Measurements from ENCODE around the gene ZNF385B. TPM values are rescaled to one million over a fixed set of nuclear protein-coding genes. Genes with fewer than 3 reads are reported as not detected.

ZNF385B gene
- total and polyA plus RNA-seq, 5 donors = 32.6 to 95.9 (median 65.6) TPM

DNA sequence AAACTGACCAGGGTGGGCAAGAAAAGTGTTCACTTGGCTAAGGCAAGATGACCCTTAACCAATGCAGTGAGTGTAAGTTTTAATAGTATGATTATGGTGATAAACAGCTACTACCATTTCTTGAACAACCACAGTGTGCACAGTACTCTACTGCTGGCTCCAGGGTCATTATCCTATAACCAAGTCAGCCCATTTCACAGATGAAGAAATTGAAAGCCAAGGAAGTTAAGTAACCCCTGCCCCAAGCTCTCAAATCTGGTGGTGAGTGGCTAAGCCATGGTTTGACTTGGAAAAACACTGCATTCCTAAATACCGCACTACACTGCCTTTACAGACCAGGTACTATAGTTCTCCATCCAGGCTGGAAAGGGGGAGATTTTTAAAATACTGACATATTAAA is 5.7 kb downstream of the ZNF385B start:
- H3K4me3 ChIP-seq (ENCODE audit: low read length) = no peak overlapping the region
- DNase-seq (no peak), ATAC-seq (no peak)
- H3K4me1 ChIP-seq (ENCODE audit: control insufficient read depth, insufficient read depth, low read length) = peaks cover 2% of the 10 kb centered on the region
- H3K9me3 ChIP-seq (ENCODE audit: control insufficient read depth, low read length) = no peaks in the 10 kb centered on the region
- intact Hi-C loops (cut with DNase I) = no loop called here
- 88% methylated on average over 1 of the region's 1 CpG for WGBS
- no peaks in the 10 kb centered on the region for H3K27me3 ChIP-seq (ENCODE audit: control insufficient read depth, insufficient read depth)
- no peak overlapping the region for H3K27ac ChIP-seq (ENCODE audit: low read length)

DNA sequence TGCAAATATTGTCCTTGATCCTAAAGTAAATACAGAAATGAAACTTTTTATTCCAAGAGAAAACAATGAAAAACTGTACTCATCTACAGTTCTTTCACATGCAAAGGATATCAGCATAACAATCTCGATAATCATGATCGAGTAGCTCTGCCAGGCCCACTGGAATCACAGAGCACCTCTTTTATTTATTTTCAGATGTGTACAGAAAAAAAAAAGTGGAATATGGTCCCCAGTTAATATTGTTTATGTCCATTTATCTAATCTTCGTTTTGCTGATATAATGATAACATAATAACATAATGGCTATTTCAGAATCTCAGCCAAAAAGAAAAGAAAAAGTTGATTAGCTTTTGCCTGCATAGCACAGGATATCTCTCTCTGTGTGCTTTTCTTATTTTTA is 6.5 kb downstream of the ZNF385B start:
- no peaks in the 10 kb centered on the region for H3K9me3 ChIP-seq (ENCODE audit: control insufficient read depth, low read length)
- peaks cover 2% of the 10 kb centered on the region for H3K4me1 ChIP-seq (ENCODE audit: control insufficient read depth, insufficient read depth, low read length)
- 62% methylated on average over 3 of the region's 3 CpGs for WGBS
- ATAC-seq (no peak), DNase-seq (no peak)
- intact Hi-C loops (cut with DNase I) = no loop called here
- no peak overlapping the region for H3K4me3 ChIP-seq (ENCODE audit: low read length)
- H3K27ac ChIP-seq (ENCODE audit: low read length) = no peak overlapping the region
- H3K27me3 ChIP-seq (ENCODE audit: control insufficient read depth, insufficient read depth) = no peaks in the 10 kb centered on the region

DNA sequence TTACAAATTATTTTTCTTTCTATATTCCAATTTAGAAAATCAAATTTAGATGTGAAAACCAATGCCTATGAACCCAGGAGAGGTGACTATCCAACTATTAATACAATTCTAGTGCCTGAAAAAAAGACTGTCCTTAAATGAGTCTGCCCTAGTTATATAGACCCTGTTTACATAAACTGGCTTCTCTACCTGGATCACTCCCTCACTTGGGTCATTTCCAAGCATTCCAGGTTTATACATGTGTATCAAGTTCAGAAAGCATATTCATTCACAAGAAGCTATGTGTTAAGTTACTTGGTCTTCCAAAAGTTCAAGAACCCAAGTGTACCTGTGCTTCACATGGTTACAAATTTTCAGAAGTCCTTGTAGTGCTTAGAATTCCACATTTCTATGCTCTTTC is 8.3 kb downstream of the ZNF385B start:
- Histone ChIP-seq H3K27ac (ENCODE audit: low read length) (no peak overlapping the region), H3K4me3 (ENCODE audit: low read length) (no peak overlapping the region), H3K9me3 (ENCODE audit: control insufficient read depth, low read length) (no peaks in the 10 kb centered on the region), H3K4me1 (ENCODE audit: control insufficient read depth, insufficient read depth, low read length) (peaks cover 2% of the 10 kb centered on the region), H3K27me3 (ENCODE audit: control insufficient read depth, insufficient read depth) (no peaks in the 10 kb centered on the region)
- DNase-seq (no peak), ATAC-seq (no peak)
- intact Hi-C loops (cut with DNase I) = no loop called here

DNA sequence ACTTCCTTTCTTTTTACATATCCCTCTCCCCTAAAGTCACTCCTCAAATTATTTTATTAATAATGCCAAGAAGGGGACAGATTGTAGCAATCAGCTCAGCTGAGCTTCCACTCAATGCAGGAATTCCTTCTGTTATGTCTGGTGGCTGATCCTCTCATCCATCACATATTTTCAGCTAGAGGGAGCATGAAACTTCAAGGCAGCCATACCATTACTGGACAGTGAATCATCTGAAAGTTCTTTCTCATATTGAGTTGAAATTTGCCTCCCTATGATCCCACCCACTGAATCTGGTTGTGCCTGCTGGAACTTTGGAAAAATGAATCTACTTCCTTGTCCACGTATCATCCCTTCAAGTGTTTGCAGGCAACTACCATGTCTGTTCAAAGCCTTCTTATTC is 11.2 kb downstream of the ZNF385B start:
- Histone ChIP-seq H3K27me3 (ENCODE audit: control insufficient read depth, insufficient read depth) (no peaks in the 10 kb centered on the region), H3K9me3 (ENCODE audit: control insufficient read depth, low read length) (no peaks in the 10 kb centered on the region), H3K4me3 (ENCODE audit: low read length) (no peak overlapping the region), H3K27ac (ENCODE audit: low read length) (no peak overlapping the region), H3K4me1 (ENCODE audit: control insufficient read depth, insufficient read depth, low read length) (peaks cover 2% of the 10 kb centered on the region)
- intact Hi-C loops (cut with DNase I) = no loop called here
- DNase-seq (no peak), ATAC-seq (no peak)
- 68% methylated on average over 1 of the region's 1 CpG for WGBS

DNA sequence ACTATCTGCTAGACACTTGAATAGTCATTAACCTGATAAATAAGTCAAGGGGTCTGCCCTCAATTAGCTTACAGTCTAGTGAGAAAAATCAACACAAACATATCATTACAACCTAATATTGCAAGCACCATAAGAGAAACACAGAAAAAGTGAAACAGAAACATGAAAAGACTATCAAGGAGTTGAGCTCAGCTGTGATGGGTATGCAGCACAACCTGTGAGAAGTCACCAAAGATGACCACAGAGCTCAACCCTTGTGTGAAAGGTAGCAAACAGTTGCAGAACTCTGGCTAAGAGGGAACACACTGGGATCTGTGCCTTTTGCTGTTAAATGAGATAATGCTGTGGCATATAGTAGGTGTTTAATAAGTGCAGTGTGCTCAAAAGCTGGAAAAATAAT is 11.7 kb downstream of the ZNF385B start:
- no peak overlapping the region for H3K27ac ChIP-seq (ENCODE audit: low read length)
- H3K9me3 ChIP-seq (ENCODE audit: control insufficient read depth, low read length) = no peaks in the 10 kb centered on the region
- intact Hi-C loops (cut with DNase I) = no loop called here
- H3K4me3 ChIP-seq (ENCODE audit: low read length) = no peak overlapping the region
- no peaks in the 10 kb centered on the region for H3K27me3 ChIP-seq (ENCODE audit: control insufficient read depth, insufficient read depth)
- DNase-seq (no peak), ATAC-seq (no peak)
- H3K4me1 ChIP-seq (ENCODE audit: control insufficient read depth, insufficient read depth, low read length) = peaks cover 2% of the 10 kb centered on the region

DNA sequence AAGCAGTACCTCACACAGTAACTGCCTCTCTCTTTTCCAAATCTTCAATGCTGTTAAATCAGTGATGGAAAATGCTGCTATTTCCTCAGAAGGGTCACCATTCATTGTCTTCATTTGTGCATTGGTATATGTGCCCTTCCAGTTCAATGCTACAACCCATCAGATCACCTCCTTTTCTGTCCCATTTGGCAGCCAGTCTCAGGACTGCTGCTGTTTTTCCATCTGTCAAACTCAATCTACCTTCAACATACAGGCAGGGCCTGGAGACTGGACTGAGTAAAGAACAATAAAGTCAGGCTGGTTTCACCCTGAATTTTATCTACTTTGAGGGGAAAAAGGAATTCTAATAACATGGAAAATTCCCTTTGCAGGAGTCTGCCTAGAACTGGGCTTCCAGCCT is 17.9 kb downstream of the ZNF385B start:
- H3K9me3 ChIP-seq (ENCODE audit: control insufficient read depth, low read length) = no peaks in the 10 kb centered on the region
- no peak for DNase-seq
- intact Hi-C loops (cut with DNase I) = no loop called here
- H3K4me3 ChIP-seq (ENCODE audit: low read length) = no peak overlapping the region
- no peaks in the 10 kb centered on the region for H3K27me3 ChIP-seq (ENCODE audit: control insufficient read depth, insufficient read depth)
- no peaks in the 10 kb centered on the region for H3K4me1 ChIP-seq (ENCODE audit: control insufficient read depth, insufficient read depth, low read length)
- no peak for ATAC-seq
- no peak overlapping the region for H3K27ac ChIP-seq (ENCODE audit: low read length)

DNA sequence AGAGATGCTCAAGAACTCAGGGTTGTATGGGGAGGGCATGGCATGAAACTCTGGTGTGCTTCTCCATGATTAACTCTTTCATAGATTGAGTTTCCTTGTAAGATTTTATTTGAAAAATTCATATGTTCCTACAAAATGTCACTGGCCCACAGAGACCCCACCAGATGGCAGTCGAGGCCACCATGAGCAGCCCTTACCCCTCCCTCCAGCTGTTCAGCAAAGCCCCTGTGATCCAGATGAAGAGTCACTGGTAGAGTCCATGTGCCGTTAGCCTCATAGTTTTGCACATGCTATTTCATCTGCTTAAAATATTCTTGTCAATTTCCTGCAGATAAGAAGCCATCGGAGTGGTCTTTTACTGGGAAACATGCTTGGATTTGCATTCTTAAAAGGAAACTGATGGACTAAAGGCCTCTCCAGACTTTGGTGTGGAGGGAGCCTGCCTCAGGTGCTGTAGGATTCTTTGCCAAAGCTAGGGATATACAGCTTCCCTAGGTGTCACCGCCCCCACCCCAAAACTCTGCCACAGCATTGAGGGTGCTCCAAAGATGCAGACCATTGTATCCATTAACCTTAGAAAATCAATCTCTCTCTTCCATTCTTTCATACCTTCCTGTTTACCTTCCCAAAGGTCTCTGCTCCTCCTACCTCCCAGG is 18.8 kb downstream of the ZNF385B start:
- Histone ChIP-seq H3K27ac (ENCODE audit: low read length) (no peak overlapping the region), H3K27me3 (ENCODE audit: control insufficient read depth, insufficient read depth) (no peaks in the 10 kb centered on the region), H3K4me1 (ENCODE audit: control insufficient read depth, insufficient read depth, low read length) (no peaks in the 10 kb centered on the region), H3K4me3 (ENCODE audit: low read length) (no peak overlapping the region), H3K9me3 (ENCODE audit: control insufficient read depth, low read length) (no peaks in the 10 kb centered on the region)
- WGBS = 22% methylated on average over 4 of the region's 4 CpGs
- intact Hi-C loops (cut with DNase I) = no loop called here
- DNase-seq (peak in 1 of 3 donors; percentile 39), ATAC-seq (peak; percentile 53 to 75)

DNA sequence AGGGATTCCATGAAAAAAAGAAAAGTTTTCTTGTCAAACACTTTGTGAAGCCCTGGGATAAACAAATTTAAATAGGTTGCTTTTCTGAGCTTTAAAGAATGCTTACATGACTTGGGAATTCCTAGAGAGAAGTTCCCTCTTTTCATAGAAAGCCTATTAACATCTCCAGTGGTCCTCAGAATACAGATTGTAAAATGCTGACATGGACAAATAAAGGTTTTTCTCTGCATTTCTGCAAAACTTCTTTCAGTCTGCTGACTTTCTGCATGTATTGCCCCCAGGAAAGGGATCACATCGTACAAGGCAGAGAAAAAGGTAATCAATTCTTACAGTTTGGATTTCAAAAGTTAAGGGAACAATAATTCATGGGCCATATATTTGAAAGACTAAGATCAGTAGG is 20.6 kb downstream of the ZNF385B start:
- intact Hi-C loops (cut with DNase I) = no loop called here
- WGBS = 76% methylated on average over 1 of the region's 1 CpG
- Histone ChIP-seq H3K9me3 (ENCODE audit: control insufficient read depth, low read length) (no peaks in the 10 kb centered on the region), H3K4me3 (ENCODE audit: low read length) (no peak overlapping the region), H3K27me3 (ENCODE audit: control insufficient read depth, insufficient read depth) (no peaks in the 10 kb centered on the region), H3K27ac (ENCODE audit: low read length) (no peak overlapping the region), H3K4me1 (ENCODE audit: control insufficient read depth, insufficient read depth, low read length) (no peaks in the 10 kb centered on the region)
- ATAC-seq = no peak
- no peak for DNase-seq

DNA sequence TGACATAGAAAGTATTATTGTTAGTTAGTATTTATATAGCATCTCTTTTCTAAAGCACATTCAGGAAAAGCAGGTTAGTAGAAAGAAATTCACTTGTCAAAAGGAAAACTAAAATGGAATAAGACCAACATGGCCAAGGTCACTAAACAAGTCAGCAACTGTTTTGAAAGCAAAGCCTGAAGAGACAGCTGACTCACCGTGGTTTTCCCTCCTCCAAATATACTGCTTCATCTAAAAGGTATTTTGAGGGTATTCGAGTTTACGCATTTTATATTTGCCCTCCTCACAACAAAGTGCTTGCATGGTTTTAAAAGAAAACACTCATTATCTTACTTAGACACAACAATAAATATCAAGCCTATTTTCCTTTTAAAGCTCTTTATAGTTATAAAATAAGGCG is 24.0 kb downstream of the ZNF385B start:
- DNase-seq (no peak), ATAC-seq (no peak)
- no peaks in the 10 kb centered on the region for H3K4me1 ChIP-seq (ENCODE audit: control insufficient read depth, insufficient read depth, low read length)
- 60% methylated on average over 4 of the region's 4 CpGs for WGBS
- no peak overlapping the region for H3K4me3 ChIP-seq (ENCODE audit: low read length)
- no peaks in the 10 kb centered on the region for H3K27me3 ChIP-seq (ENCODE audit: control insufficient read depth, insufficient read depth)
- intact Hi-C loops (cut with DNase I) = no loop called here
- H3K27ac ChIP-seq (ENCODE audit: low read length) = no peak overlapping the region
- no peaks in the 10 kb centered on the region for H3K9me3 ChIP-seq (ENCODE audit: control insufficient read depth, low read length)

DNA sequence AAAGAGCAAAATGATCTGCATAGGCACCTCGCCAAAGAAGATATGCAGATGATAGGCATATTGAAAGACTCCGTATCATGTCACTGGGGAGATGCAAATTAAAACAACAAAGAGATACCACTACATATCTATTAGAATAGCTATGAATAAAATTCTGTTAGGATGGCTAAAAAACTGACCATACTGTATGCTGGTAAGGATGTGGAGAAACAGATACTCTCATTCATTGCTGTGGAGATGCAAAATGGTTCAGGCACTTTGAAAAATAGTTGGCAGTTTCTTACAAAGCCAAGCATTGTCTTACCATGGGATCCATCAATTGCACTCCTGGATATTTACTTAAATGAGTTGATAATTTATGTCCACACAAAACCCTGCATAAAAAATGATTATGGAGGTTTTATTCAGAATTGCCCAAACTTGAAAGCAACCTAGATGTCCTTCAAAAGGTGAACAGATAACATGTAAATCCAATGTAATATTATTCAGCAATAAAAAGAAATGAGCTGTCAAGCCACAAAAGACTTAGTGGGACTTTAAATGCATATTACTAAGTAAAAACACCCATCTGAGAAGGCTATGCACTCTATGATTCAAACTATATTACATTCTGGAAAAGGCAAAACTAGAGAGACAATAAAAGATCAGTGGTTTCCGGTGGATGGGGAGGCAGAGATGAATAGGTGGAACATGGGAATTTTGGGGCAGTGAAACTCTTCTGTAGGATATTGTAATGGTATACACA is 31.2 kb downstream of the ZNF385B start:
- 68% methylated on average over 3 of the region's 3 CpGs for WGBS
- ATAC-seq (no peak), DNase-seq (no peak)
- Histone ChIP-seq H3K27me3 (ENCODE audit: control insufficient read depth, insufficient read depth) (no peaks in the 10 kb centered on the region), H3K9me3 (ENCODE audit: control insufficient read depth, low read length) (no peaks in the 10 kb centered on the region), H3K4me3 (ENCODE audit: low read length) (no peak overlapping the region), H3K4me1 (ENCODE audit: control insufficient read depth, insufficient read depth, low read length) (no peaks in the 10 kb centered on the region), H3K27ac (ENCODE audit: low read length) (no peak overlapping the region)
- intact Hi-C loops (cut with DNase I) = no loop called here

DNA sequence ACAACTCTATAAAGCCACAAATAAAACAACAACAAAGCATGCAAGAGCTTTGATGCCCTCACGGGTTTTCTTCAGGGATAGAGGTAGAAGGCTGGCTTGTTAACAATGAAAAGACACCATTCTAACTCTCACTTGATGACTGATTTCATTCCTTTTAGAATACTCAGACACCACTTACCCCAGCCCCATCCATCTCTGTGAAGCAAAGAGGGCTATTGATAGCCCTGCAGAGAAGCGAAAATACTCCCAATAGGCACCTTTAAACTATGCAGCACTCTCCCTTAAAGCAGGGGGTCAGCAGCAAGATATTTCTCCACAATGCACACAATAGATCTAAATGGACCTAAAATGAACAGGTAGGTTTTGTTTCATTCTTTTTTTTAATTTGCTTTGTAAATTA is 35.1 kb downstream of the ZNF385B start:
- intact Hi-C loops (cut with DNase I) = no loop called here
- no peak overlapping the region for H3K27ac ChIP-seq (ENCODE audit: low read length)
- ATAC-seq (no peak), DNase-seq (no peak)
- H3K4me3 ChIP-seq (ENCODE audit: low read length) = no peak overlapping the region
- H3K4me1 ChIP-seq (ENCODE audit: control insufficient read depth, insufficient read depth, low read length) = no peaks in the 10 kb centered on the region
- no peaks in the 10 kb centered on the region for H3K9me3 ChIP-seq (ENCODE audit: control insufficient read depth, low read length)
- H3K27me3 ChIP-seq (ENCODE audit: control insufficient read depth, insufficient read depth) = no peaks in the 10 kb centered on the region
- WGBS = 81% methylated on average over 2 of the region's 2 CpGs

DNA sequence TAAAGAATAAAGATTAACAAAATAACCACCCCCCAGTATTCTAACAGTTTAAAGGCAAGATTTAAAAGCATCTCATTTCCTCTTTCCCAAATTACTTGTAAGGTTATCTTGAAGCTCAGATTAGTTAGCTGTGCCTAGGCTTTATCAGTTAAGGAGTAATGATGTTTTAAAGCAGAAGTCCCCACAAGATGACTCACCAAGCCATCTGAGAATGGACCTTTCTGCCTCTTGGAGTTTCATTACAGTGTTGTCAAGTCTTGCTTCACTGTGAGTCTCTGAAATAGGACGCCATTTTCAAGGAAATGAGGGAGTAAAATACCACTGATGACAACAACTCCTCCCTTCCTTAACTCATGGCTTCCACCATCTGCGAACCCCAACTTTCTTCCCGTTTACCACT is 35.9 kb downstream of the ZNF385B start:
- no peak overlapping the region for H3K27ac ChIP-seq (ENCODE audit: low read length)
- ATAC-seq = no peak
- H3K9me3 ChIP-seq (ENCODE audit: control insufficient read depth, low read length) = no peaks in the 10 kb centered on the region
- H3K4me3 ChIP-seq (ENCODE audit: low read length) = no peak overlapping the region
- intact Hi-C loops (cut with DNase I) = no loop called here
- 76% methylated on average over 3 of the region's 3 CpGs for WGBS
- no peaks in the 10 kb centered on the region for H3K4me1 ChIP-seq (ENCODE audit: control insufficient read depth, insufficient read depth, low read length)
- no peak for DNase-seq
- no peaks in the 10 kb centered on the region for H3K27me3 ChIP-seq (ENCODE audit: control insufficient read depth, insufficient read depth)

Measured in right cardiac atrium (tissue), 5 donors.